ENCODE measurements around the gene ANKUB1.

The ANKUB1 gene

DNA sequence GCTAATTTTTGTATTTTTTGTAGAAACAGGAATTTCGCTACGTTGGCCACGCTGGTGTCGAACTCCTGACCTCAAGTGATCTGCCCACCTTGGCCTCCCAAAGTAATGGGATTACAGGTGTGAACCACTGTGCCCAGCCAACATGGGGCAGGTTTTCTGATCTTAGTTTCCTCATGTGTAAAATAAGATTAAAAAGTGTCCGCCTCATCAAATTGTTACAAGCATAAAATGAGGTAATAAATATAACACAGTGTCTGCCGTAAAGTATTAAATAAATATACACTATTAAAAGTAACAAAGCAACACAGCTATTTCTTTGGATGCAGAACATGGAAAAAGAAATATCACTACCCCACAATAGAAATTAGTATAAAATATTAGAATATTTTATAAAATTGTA lies 23.6 kb downstream of the ANKUB1 start:
- FAIRE-seq (no peak), DNase-seq (ENCODE audit: extremely low spot score, insufficient read length, low read depth) (no peak)

GRCh38 chr3:149767720-149768119 lies 24.6 kb downstream of the ANKUB1 start:
- DNase-seq (ENCODE audit: extremely low spot score, insufficient read length, low read depth) (no peak), FAIRE-seq (no peak)

- peak; percentile 55 for FAIRE-seq
- no peak for DNase-seq (ENCODE audit: extremely low spot score, insufficient read length, low read depth)
These were observed 26.5 kb downstream of the ANKUB1 start for GRCh38 chr3:149765762-149766334.

DNA sequence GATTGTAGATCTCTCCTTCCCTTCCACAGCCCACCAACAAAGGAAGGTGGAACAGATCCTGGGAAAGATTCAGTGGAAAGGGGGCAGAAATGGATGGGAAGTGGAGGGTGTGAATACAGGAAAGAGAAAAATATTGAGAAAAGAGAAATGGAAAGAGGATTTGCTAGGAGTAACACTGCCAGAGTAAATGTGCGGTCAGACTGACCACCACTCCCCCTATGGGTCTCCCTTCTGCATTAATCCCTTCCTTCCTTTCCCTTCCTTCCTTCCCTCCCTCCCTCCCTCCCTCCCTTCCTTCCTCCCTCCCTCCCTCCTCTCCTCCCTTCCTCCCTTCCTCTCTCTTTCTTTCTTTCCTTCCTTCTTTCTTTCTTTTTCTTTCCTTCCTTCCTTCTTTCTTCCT lies 28.1 kb downstream of the ANKUB1 start:
- DNase-seq (ENCODE audit: extremely low spot score, insufficient read length, low read depth) (no peak), FAIRE-seq (no peak)

DNA sequence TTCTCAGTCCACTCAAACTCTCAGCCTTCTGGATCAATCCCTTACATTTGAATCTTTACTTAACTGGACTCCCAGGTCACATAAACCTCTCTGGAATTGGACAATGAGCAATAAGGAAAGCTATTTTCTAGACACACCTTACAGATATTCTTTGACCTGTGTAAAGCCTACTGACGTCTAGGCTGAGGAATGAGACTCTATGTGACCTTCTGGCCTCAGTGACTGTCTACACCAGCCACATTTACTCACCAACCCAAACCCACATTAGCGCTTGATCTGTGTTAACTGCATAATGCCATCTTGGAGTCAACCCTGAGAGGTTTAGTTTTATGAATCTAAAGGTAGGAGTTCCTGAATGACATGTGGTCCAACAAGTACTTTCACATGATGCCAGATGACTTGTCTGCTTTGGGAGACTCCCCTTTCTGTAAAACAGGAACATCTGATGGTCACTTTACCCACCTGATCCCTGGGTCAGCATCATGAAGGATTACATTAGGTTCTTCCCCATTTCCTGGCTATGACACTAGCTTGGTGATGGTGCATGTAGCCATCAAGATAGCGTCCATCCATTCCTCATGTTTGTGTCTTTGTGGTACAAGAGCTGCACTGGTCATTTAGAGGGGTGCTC lies 28.7 kb downstream of the ANKUB1 start:
- FAIRE-seq (no peak), DNase-seq (ENCODE audit: extremely low spot score, insufficient read length, low read depth) (no peak)

DNA sequence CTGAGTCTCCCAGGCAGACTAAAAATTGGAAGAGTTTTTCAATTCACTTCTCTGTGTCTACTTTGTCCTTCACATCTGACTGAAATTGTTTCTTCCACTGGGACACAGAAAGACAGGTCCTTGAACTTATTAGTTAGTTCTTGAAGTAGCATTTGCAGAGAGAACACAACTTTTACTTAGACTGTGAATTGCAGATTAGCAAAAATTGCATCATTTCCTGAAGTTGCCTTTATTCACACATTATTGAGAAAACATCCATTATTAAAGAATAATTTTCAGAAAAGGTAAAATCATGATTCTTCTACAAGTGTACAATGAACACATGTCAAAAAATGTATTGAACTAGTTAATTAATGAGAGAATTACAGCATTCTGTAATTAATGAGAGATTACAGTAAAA lies 38.6 kb downstream of the ANKUB1 start:
- no peak for DNase-seq (ENCODE audit: extremely low spot score, insufficient read length, low read depth)
- FAIRE-seq: no peak

GRCh38 chr3:149752788-149753136 lies 39.6 kb downstream of the ANKUB1 start:
- no peak for DNase-seq (ENCODE audit: extremely low spot score, insufficient read length, low read depth)
- peak; percentile 18 for FAIRE-seq

GRCh38 chr3:149752051-149752787 lies 40.1 kb downstream of the ANKUB1 start, which contains the start of gene COMMD2:
COMMD2 (minus strand) TSS chr3:149752489; CDS start chr3:149752444, 45 bp downstream.
- DNase-seq (ENCODE audit: extremely low spot score, insufficient read length, low read depth) (peak; percentile 77), FAIRE-seq (peak; percentile 96)

GRCh38 chr3:149751551-149751950 lies 40.8 kb downstream of the ANKUB1 start:
- no peak for DNase-seq (ENCODE audit: extremely low spot score, insufficient read length, low read depth)
- no peak for FAIRE-seq

- DNase-seq (ENCODE audit: extremely low spot score, insufficient read length, low read depth) (no peak), FAIRE-seq (no peak)
These were observed 47.7 kb downstream of the ANKUB1 start for GRCh38 chr3:149744606-149745005.

GRCh38 chr3:149744151-149744550 lies 48.2 kb downstream of the ANKUB1 start:
- FAIRE-seq: no peak
- no peak for DNase-seq (ENCODE audit: extremely low spot score, insufficient read length, low read depth)

DNA sequence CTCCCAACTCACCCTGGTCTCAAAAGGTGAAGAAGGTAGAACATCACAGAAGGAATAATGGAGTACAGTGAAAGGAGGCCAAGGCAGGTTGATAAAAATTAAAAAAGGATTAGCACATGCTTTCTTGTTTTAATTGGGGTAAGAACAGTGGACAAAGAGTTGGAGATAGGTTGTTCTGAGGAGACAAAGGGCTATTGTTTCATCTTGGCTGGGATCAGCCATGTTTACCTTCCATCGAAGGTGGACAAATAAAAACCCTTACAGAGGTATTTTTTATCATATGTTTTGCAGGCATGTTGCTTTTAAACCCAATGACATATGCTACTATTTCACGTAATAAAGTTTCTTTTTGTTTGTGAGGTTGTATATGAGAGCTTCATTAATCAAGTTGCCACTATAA lies 53.0 kb downstream of the ANKUB1 start:
- DNase-seq (ENCODE audit: extremely low spot score, insufficient read length, low read depth) (no peak), FAIRE-seq (no peak)

- no peak for FAIRE-seq
These were observed 53.5 kb downstream of the ANKUB1 start for GRCh38 chr3:149738876-149739275.

GRCh38 chr3:149736953-149737205 lies 55.5 kb downstream of the ANKUB1 start:
- no peak for FAIRE-seq

More at GRCh38 chr3:149738876-149739275, 53.5 kb downstream of the ANKUB1 start:
- DNase-seq (ENCODE audit: extremely low spot score, insufficient read length, low read depth): no peak

GRCh38 chr3:149736175-149736952 lies 56.0 kb downstream of the ANKUB1 start:
- no peak for FAIRE-seq
- no peak for DNase-seq (ENCODE audit: extremely low spot score, insufficient read length, low read depth)

More at GRCh38 chr3:149736953-149737205, 55.5 kb downstream of the ANKUB1 start:
- DNase-seq (ENCODE audit: extremely low spot score, insufficient read length, low read depth): no peak

DNA sequence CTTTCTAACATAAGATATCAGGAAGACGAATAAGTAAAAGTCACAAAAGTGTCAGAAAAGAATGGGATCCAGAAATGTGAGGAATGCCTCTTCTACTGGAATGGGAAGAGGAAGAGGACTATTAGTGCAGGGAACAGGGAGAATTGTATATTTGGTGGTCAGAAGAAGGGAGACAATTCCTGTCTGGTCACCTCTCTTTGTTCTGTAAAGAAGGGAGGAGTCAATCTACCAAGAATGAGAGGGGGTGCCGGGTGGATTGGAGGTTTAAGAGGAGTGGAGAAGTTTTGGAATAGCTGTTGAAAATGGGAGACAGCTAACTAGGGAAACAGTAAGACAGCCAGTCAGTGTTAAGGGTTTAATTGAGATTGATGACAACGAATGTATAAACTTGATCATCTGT lies 60.1 kb downstream of the ANKUB1 start:
- no peak for FAIRE-seq
- no peak for DNase-seq (ENCODE audit: extremely low spot score, insufficient read length, low read depth)

- FAIRE-seq (no peak), DNase-seq (ENCODE audit: extremely low spot score, insufficient read length, low read depth) (no peak)
These were observed 64.7 kb downstream of the ANKUB1 start for GRCh38 chr3:149727656-149728055.

DNA sequence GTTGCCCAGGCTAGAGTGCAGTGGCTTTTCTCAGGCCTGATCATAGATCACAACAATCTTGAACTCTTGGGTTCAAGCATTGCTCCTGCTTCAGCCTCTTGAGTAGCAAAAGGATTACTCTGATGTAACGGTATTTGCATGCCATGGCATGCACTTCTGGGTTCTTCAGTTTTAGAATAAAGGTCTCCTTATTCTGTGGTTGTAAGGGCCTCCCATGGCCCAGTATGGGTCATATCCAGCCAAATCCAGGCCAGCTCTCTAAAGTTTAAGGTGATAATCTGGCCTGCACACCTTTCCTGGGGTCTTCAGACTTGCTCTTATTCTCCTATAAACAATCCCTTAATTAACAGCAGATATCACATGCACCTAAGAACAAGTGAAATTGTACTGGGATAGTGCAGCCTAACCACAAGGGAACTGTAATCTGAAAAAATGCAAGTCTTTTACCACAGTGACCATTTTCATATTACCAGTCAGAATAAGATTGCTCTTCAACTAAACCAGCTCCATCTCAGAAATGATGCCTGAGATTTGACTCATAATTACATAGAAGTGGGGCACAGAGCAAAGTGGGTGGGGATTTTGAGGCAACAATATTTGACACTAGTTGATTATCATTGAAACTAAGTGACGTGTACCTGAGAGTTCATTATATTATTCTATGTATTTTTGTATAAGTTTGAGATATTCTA lies 65.5 kb downstream of the ANKUB1 start:
- FAIRE-seq: no peak
- DNase-seq (ENCODE audit: extremely low spot score, insufficient read length, low read depth): no peak

DNA sequence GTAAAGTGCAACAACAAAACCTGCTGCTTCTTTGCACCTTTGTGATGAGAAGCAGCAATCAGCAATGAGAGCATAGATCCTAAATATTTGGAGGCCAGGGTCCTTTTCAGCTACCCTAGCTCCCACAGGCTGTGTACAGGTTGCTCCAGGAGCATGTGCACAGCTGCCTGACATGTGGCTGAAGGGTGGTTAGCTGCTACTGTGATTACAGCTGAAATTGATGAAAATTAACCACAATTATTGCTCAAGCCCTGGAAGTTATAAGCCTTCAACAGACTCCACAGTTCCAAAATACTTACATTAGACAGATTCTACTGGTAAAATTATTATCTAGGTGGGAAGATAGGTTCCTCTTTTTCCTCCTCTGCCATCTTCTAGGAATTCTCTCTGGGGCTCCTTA lies 68.6 kb downstream of the ANKUB1 start:
- DNase-seq (ENCODE audit: extremely low spot score, insufficient read length, low read depth) (no peak), FAIRE-seq (no peak)

- DNase-seq (ENCODE audit: extremely low spot score, insufficient read length, low read depth) (no peak), FAIRE-seq (no peak)
These were observed 71.4 kb downstream of the ANKUB1 start for GRCh38 chr3:149720918-149721317.
